ENCODE data around the gene CCDC9B. TPM values are rescaled to one million over a fixed set of nuclear protein-coding genes. Genes with fewer than 3 reads are reported as not detected.

Gene CCDC9B
- total and polyA plus RNA-seq, 11 donors = 38.0 to 165 (median 119) TPM

DNA sequence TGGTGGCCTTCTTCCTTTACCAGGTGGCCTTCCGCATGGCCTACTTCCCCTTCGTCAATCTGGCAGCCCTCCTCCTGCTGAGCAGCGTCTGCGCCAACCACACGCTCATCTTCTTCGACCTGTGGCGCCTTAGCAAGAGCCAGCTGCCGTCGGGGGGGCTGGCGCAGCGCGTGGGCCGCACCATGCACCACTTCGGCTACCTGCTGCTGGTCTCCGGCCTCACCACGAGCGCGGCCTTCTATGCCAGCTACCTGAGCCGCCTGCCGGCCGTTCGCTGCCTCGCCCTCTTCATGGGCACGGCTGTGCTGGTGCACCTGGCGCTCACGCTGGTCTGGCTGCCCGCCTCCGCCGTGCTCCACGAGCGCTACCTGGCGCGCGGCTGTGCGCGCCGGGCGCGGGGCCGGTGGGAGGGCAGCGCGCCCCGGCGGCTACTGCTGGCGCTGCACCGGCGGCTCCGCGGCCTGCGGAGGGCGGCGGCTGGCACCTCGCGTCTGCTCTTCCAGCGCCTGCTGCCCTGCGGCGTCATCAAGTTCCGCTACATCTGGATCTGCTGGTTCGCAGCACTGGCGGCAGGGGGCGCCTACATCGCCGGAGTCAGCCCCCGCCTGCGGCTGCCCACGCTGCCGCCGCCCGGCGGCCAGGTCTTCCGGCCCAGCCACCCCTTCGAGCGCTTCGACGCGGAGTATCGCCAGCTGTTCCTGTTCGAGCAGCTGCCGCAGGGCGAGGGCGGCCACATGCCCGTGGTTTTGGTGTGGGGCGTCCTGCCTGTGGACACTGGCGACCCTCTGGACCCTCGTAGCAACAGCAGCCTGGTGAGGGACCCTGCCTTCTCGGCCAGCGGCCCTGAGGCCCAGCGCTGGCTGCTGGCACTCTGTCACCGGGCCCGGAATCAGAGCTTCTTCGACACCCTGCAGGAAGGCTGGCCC, 27.2 kb upstream of the CCDC9B start:
- no peaks in the 10 kb centered on the region for H3K36me3 ChIP-seq
- 13 to 18% (median 16%) methylated on average over 49 to 91 of the region's 91 CpGs for WGBS, 4 donors
- intact Hi-C loops (cut with DNase I) = loop anchor here in 8 of 10 donors (1.0 to 10.0 kb wide), 9 partner anchors 27 to 54 kb away; partner anchors contain the start of genes INAFM2 (in 4 of the 8), CCDC9B (in 1 of the 8) and IVD (in 1 of the 8)
- peak overlapping the region; percentile 11 to 95 (median 86) for H3K27ac ChIP-seq
- DNase-seq = peak; percentile 81 to 94 (median 89)
- TF ChIP-seq, protein P1, sequence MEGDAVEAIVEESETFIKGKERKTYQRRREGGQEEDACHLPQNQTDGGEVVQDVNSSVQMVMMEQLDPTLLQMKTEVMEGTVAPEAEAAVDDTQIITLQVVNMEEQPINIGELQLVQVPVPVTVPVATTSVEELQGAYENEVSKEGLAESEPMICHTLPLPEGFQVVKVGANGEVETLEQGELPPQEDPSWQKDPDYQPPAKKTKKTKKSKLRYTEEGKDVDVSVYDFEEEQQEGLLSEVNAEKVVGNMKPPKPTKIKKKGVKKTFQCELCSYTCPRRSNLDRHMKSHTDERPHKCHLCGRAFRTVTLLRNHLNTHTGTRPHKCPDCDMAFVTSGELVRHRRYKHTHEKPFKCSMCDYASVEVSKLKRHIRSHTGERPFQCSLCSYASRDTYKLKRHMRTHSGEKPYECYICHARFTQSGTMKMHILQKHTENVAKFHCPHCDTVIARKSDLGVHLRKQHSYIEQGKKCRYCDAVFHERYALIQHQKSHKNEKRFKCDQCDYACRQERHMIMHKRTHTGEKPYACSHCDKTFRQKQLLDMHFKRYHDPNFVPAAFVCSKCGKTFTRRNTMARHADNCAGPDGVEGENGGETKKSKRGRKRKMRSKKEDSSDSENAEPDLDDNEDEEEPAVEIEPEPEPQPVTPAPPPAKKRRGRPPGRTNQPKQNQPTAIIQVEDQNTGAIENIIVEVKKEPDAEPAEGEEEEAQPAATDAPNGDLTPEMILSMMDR (IDR thresholded peaks at IDR 0.05) = peak; percentile 67 to 98 (median 86)
- TF ChIP-seq POLR2A (IDR thresholded peaks at IDR 0.05) = peak in 1 of 2 donors; percentile 23
- H3K9me3 ChIP-seq = no peaks in the 10 kb centered on the region
- H3K4me3 ChIP-seq = peak overlapping the region in 10 of 12 donors; percentile 13 to 59 (median 46)
- ATAC-seq = peak; percentile 39 to 80 (median 66)
- H3K4me1 ChIP-seq = peaks cover 0 to 35% (median 20%) of the 10 kb centered on the region in 12 donors
- H3K27me3 ChIP-seq = no peaks in the 10 kb centered on the region

DNA sequence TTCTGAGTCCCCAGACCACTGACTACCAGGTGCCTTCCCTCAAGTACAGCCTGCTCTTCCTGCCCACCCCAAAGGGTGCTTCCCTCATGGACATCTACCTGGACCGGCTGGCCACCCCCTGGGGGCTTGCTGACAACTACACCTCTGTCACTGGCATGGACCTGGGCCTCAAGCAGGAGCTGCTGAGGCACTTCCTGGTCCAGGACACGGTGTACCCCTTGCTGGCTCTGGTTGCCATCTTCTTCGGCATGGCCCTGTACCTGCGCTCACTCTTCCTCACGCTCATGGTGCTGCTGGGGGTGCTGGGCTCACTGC, 26.6 kb upstream of the CCDC9B start:
- Histone ChIP-seq H3K27ac (peak overlapping the region; percentile 11 to 95 (median 86)), H3K27me3 (no peaks in the 10 kb centered on the region), H3K36me3 (no peaks in the 10 kb centered on the region), H3K4me1 (peaks cover 0 to 35% (median 20%) of the 10 kb centered on the region in 12 donors), H3K9me3 (no peaks in the 10 kb centered on the region), H3K4me3 (peak overlapping the region in 8 of 12 donors; percentile 37 to 59 (median 49))
- intact Hi-C loops (cut with DNase I) = loop anchor here in 7 of 10 donors (2.0 to 10.0 kb wide), 7 partner anchors 27 to 55 kb away; partner anchors contain the start of genes INAFM2 (in 4 of the 7), CCDC9B (in 1 of the 7) and IVD (in 1 of the 7)
- ATAC-seq (peak in 1 of 4 donors; percentile 2), DNase-seq (peak in 1 of 5 donors; percentile 37)
- WGBS, 4 donors = 70 to 81% (median 80%) methylated on average over 5 of the region's 5 CpGs
- TF ChIP-seq POLR2A (IDR thresholded peaks at IDR 0.05) = no peak
- TF ChIP-seq, protein P1 (IDR thresholded peaks at IDR 0.05) = no peak

DNA sequence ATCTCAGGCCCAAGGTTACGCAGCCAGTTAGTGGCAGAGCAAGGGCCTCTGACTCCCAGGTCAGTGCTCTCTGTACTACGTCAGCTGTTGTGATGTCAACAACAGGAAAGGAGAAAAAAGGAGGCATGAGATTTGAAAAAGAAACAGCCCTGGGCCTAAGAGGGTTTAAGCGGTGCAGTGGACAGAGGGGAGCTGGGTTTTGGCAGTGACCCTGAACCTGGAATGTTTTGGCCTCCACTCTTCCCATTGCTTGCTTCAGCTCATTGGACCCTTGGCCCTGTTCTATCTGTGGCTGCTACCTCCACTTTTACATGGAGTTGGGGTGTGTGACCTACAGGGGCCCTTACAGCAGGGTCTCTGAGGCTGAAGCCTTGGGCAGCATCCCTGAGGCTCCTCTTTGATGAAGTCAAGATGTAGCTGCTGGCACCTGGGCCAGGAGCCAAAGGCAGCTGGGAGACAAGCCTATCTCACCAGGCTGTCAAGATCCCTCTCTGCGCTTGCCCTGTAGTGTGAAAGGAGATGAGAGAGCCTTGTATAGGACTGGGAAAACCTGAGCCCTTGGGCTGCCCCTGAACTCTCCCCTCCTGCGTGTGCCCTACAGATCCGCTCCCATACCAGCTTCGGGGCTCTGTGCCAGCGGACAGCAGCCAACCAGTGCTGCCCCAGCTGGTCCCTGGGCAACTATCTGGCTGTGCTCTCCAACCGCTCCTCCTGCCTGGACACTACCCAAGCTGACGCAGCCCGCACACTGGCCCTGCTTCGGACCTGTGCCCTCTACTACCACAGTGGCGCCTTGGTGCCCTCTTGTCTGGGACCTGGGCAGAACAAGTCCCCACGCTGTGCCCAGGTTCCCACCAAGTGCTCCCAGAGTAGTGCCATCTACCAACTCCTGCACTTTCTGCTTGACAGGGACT, 26.0 kb upstream of the CCDC9B start:
- intact Hi-C loops (cut with DNase I) = loop anchor here in 7 of 10 donors (2.0 to 10.0 kb wide), 7 partner anchors 26 to 56 kb away; partner anchors contain the start of genes INAFM2 (in 4 of the 7), CCDC9B (in 1 of the 7) and IVD (in 1 of the 7)
- ATAC-seq (peak; percentile 85 to 94 (median 90)), DNase-seq (peak; percentile 88 to 95 (median 89))
- Histone ChIP-seq H3K9me3 (no peaks in the 10 kb centered on the region), H3K4me1 (peaks cover 0 to 35% (median 20%) of the 10 kb centered on the region in 12 donors), H3K27ac (peak overlapping the region; percentile 57 to 95 (median 86)), H3K4me3 (peak overlapping the region in 1 of 12 donors; percentile 59), H3K27me3 (no peaks in the 10 kb centered on the region), H3K36me3 (no peaks in the 10 kb centered on the region)
- WGBS, 4 donors = 56 to 68% (median 58%) methylated on average over 13 to 14 of the region's 14 CpGs
- no peak for TF ChIP-seq POLR2A (IDR thresholded peaks at IDR 0.05)
- TF ChIP-seq, protein P1 (IDR thresholded peaks at IDR 0.05) = no peak
